GM18861 (cell line): Measurements from ENCODE around the gene LRRC46.

ENCODE experiments used
- ATAC-seq: cut with Tn5 transposase; IDR thresholded peaks from one replicate; pipeline ENCODE4 v1.9.1; 2021; ENCODE audit not compliant: unreplicated experiment

Gene LRRC46

GRCh38 chr17:47875011-47875985 lies 43.8 kb downstream of the LRRC46 start:
- ATAC-seq, result no peak

- ATAC-seq, result no peak
Observed at GRCh38 chr17:47877368-47878034, 46.0 kb downstream of the LRRC46 start.

DNA sequence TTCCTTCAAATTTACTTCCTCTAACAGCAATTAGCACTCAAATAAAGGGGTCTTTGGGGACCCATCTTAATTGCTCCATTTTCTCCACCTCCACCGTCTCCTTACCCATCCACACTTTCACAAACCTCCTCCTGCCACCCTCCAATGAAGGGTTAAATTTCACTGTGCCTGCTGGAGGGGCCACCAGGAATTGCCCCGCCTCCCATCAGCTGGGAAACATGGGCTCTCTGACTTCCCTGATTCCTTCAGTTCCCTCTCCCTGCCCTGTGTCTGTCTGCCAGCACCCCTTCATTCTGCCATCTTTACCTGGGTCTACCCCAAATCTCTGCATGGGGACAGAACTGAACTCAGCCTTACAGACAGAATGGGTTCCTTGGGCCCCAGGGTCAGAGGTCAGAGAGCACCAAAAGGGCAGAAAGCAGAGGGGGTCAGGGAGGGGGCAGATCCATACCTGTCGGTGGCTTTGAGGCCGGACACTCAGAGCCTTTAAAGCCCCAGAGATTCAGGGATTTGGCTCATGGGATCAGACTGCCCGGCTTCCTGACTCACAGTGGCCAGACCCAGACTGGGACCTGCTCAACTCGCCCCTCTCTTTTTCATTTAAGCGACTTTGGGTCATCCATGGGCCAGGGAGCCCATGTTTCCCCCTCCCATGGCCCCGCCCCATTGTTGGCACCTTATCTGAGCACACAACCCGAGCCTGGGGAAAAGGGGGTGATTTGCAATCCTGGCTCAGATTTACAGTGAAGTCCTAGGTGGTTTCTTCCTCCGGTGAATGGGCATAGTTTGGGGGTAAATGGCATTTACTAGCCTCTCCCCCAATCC lies 46.9 kb downstream of the LRRC46 start:
- no peak for ATAC-seq

GRCh38 chr17:47879028-47879585 lies 47.6 kb downstream of the LRRC46 start:
- no peak for ATAC-seq

- ATAC-seq, result no peak
Observed at GRCh38 chr17:47879776-47880454, 48.4 kb downstream of the LRRC46 start.

- ATAC-seq, result no peak
Observed at GRCh38 chr17:47882247-47882646, 50.8 kb downstream of the LRRC46 start.

DNA sequence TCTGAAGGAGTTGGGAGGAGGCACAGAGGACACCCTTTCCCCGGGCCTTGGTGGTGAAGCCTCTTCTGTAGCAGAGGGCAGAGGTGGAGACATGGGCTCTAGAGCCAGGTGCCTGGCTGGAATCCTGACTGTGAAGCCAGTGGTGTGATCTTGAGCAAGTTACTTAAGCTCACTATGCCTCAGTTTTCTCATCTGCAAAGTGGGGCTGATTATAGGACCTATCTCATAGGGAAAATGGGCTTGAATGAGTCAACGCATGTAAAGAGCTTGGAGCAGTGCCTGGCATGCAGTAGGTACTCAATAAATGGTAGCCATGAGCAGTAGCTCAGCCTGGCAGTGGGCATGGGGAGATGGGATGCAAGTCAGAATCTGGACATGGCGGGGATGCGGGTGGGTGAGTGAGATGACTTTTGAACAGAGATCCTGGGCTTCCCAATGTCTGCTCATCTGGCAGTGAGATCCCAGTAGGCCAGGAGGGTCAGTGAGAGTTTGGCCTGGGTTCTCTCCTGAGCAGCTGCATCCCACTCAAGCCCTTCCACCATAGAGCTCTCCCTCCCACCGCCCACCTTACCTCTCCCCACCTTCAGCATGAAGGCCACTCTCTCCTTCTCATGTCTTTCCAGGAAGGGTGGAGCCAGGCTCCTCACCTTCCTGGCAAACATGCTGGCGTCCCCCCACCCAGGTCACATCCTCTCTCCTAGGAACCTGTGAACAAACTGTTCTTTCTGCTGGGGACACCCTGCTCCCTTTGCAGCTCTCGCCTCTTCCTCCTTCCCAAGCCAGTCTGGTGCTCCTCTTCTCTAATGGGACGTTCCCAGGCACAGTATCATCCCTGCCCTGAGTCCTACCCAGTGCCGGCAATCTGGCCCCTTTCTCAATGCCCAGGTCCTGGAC lies 51.5 kb downstream of the LRRC46 start:
- ATAC-seq, result no peak

DNA sequence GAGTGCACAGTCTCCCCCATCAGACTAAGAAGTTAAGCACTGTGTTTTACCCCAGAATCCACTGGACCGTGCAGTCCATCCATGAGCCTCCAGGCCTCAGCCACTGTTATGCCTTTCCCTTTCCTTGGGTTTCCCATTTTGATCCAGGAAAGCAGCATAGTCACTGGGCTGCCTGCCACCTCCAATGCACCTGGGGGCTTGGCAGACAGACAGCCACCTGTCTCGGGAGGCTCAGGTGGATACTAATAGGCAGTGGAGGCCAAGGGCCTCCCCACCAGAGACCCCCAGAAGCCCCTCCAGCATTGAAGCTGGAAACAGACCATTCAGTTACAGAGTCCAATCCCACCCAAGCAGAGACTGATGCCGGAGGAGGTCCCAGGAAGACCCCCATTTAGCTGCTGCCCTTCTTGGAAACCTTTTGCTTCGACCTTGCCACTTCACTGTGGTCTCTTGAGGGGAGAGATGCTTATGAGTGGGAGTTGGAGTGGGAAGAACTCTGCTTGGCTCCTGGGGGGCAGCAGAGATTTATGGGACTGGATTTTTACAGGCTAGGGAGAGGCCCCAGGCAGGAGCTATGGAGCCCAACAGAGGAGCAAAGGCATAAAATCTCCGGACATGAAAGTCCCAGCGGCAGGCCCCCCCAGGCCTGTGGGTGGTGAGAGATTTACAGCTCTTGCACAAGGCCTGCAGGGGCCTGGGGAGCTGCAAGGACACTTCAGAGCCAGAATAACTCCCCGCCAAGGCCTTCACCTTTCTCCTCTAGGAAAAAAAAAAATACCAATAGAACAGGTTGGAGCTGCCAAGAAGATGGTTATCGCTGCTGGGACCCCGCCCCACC lies 52.3 kb downstream of the LRRC46 start:
- no peak for ATAC-seq

- no peak for ATAC-seq
Observed at GRCh38 chr17:47884427-47884740, 52.9 kb downstream of the LRRC46 start.

- no peak for ATAC-seq
Observed at GRCh38 chr17:47884905-47885730, 53.6 kb downstream of the LRRC46 start.
